Adrenal gland (tissue), 5 donors: ENCODE measurements around the gene ZCWPW1.

Source experiments
- CTCF ChIP-seq, 6 experiments: fragments of 450-650 bp in 4 of 6; fragments of 200-600 bp in 2 of 6; sonication (generic) in 1 of 6; IDR thresholded peaks; 1 replicate in 5 of 6; 2 replicates in 1 of 6; pipeline versions ENCODE4 v1.5.1 to v1.8.0; 2016 to 2021; ENCODE audit warnings: antibody characterized with exemption in 6 of 6, mild to moderate bottlenecking in 2 of 6, moderate library complexity in 1 of 6
- POLR2A ChIP-seq, 2 donors: fragments of 450-650 bp; IDR thresholded peaks; one replicate each; pipeline ENCODE4 v1.6.1; 2017; ENCODE audit warnings: antibody characterized with exemption in 2 of 2, mild to moderate bottlenecking in 2 of 2, moderate library complexity in 1 of 2
- donor health status: DM: no; HTN: no; CAD: no.

DNA sequence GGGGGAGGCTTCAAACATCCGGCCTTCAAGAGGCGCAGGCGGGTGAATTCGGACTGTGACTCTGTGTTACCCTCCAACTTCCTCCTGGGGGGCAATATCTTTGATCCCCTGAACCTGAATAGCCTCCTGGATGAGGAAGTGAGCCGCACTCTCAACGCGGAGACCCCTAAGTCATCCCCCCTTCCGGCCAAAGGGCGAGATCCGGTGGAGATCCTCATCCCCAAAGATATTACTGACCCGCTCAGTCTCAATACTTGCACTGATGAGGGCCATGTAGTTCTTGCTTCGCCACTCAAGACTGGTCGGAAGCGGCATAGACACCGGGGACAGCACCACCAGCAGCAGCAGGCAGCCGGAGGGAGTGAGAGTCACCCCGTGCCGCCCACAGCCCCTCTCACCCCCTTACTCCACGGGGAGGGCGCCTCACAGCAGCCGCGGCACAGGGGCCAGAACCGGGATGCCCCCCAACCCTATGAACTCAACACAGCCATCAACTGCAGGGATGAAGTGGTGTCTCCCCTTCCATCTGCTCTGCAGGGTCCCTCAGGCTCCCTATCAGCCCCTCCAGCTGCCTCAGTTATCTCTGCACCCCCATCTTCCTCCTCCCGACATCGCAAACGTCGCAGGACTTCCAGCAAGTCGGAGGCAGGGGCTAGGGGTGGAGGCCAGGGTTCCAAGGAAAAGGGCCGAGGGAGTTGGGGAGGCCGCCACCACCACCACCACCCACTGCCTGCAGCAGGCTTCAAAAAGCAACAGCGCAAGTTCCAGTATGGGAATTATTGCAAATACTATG is 2.2 kb upstream of the ZCWPW1 start:
- TF ChIP-seq CTCF (IDR thresholded peaks at IDR 0.05) (no peak), POLR2A (IDR thresholded peaks at IDR 0.05) (no peak)
